Measurements from ENCODE around the gene SHISA6. TPM values are rescaled to one million over a fixed set of nuclear protein-coding genes. Genes with fewer than 3 reads are reported as not detected.

The SHISA6 gene
- total RNA-seq, 1 experiment from 2014 or later = 2.9 TPM

DNA sequence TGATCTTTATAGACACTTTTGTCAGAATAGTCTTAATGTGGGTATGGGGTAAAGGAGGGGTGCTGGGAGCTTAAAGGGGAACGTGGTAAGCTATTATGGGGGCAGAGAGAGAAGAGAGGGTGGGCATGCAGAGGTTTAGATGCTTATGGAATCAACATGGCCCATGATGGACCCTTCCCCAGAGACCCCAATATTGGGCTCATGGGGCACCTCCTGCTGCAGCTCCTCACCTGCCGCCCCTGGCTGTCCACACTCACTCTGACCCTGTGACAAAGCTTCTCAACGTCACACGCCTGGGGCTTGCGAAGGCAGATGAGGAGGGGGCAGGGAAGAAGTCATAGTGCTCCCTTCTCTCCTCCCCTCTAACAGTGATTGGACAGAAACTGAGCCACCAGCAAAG, 95.3 kb downstream of the SHISA6 start:
- H3K23ac ChIP-seq (ENCODE audit: insufficient read length, low read depth, low read length) = no peak overlapping the region
- H3K4me2 ChIP-seq (ENCODE audit: insufficient read depth, insufficient read length, low read length) = no peak overlapping the region
- Mint-ChIP-seq H3K27me3 (ENCODE audit: low read depth) (no peaks in the 10 kb centered on the region; the same call in 1 of the 2 replicates), H3K4me3 (no peak overlapping the region), H3K9me3 (no peaks in the 10 kb centered on the region), H3K4me1 (peaks cover 15 to 19% of the 10 kb centered on the region in 2 experiments), H3K36me3 (ENCODE audit: insufficient read depth in 1 of 3, low read depth in 3 of 3) (no peaks in the 10 kb centered on the region), H3K27ac (peak overlapping the region in 1 of 3 experiments; percentile 31; a peak in 1 of 7 replicates)
- H3K14ac ChIP-seq (ENCODE audit: insufficient read depth, low read length) = no peak overlapping the region
- H2AK5ac ChIP-seq (ENCODE audit: insufficient read length, low read length) = no peak overlapping the region
- no peaks in the 10 kb centered on the region for H3K79me1 ChIP-seq (ENCODE audit: insufficient read depth, low read depth, low read length, poor library complexity, severe bottlenecking)
- no peak overlapping the region for H4K8ac ChIP-seq (replicated peaks; ENCODE audit: insufficient read length, low read depth, low read length)
- H3K9ac ChIP-seq (ENCODE audit: extremely low read depth, insufficient read length, low read length) = no peak overlapping the region
- H4K20me1 ChIP-seq (ENCODE audit: control insufficient read depth, insufficient read depth, insufficient read length) = no peaks in the 10 kb centered on the region
- TF ChIP-seq, protein P1, sequence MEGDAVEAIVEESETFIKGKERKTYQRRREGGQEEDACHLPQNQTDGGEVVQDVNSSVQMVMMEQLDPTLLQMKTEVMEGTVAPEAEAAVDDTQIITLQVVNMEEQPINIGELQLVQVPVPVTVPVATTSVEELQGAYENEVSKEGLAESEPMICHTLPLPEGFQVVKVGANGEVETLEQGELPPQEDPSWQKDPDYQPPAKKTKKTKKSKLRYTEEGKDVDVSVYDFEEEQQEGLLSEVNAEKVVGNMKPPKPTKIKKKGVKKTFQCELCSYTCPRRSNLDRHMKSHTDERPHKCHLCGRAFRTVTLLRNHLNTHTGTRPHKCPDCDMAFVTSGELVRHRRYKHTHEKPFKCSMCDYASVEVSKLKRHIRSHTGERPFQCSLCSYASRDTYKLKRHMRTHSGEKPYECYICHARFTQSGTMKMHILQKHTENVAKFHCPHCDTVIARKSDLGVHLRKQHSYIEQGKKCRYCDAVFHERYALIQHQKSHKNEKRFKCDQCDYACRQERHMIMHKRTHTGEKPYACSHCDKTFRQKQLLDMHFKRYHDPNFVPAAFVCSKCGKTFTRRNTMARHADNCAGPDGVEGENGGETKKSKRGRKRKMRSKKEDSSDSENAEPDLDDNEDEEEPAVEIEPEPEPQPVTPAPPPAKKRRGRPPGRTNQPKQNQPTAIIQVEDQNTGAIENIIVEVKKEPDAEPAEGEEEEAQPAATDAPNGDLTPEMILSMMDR (conservative IDR thresholded peaks at IDR 0.05) = no peak
- peaks cover 3% of the 10 kb centered on the region; the same call in 1 of the 2 replicates for H3K4me1 ChIP-seq (ENCODE audit: insufficient read depth, low read length)
- no CpG with 5 or more reads among the region's 5 CpGs for WGBS (ENCODE audit: extremely low coverage, insufficient read length, low lambda C conversion rate)
- H2AFZ ChIP-seq (ENCODE audit: low read length) = no peak overlapping the region
- H3K79me2 ChIP-seq (ENCODE audit: insufficient read depth, low read length) = no peaks in the 10 kb centered on the region
- H2BK15ac ChIP-seq (ENCODE audit: low read depth, low read length) = no peak overlapping the region
- no peaks in the 10 kb centered on the region for H3K9me3 ChIP-seq (ENCODE audit: control insufficient read depth, low read depth, low read length)
- H3K56ac ChIP-seq (ENCODE audit: insufficient read length, low read depth, low read length) = no peak overlapping the region
- no peak overlapping the region for H4K91ac ChIP-seq (ENCODE audit: insufficient read length, low read depth, low read length)
- no peak for DNase-seq
- H2BK20ac ChIP-seq (ENCODE audit: low read depth, low read length, poor library complexity, severe bottlenecking) = no peak overlapping the region
- H3K23me2 ChIP-seq (ENCODE audit: insufficient read length, low read depth, low read length, poor library complexity, severe bottlenecking) = no peaks in the 10 kb centered on the region
- H2BK5ac ChIP-seq (ENCODE audit: insufficient read length, low read length) = no peak overlapping the region
- H3K27me3 ChIP-seq (ENCODE audit: insufficient read depth, low read length) = no peaks in the 10 kb centered on the region
- H3T11ph ChIP-seq (ENCODE audit: low read length) = no peak overlapping the region
- no peak overlapping the region for H3K27ac ChIP-seq (ENCODE audit: insufficient read length, low read depth, low read length)
- H4K5ac ChIP-seq (ENCODE audit: insufficient read length, low read depth, low read length) = no peak overlapping the region
- no peak overlapping the region for H3K18ac ChIP-seq (ENCODE audit: insufficient read length, low read depth, low read length)
- no peak overlapping the region for H2BK12ac ChIP-seq (ENCODE audit: insufficient read length, low read depth, low read length)
- H3K4ac ChIP-seq (ENCODE audit: low read depth, low read length) = no peak overlapping the region
- no peak overlapping the region for H2BK120ac ChIP-seq (ENCODE audit: low read depth, low read length, poor library complexity, severe bottlenecking)
